COLO829 (cell line): ENCODE measurements around the gene ATG4C.

Experiments used
- DNase-seq: peaks from one replicate; pipeline ENCODE4 v3.0.0; 2012; ENCODE audit warnings: low spot score

The ATG4C gene

GRCh38 chr1:62840555-62840954 lies 56.6 kb downstream of the ATG4C start:
- DNase-seq, result no peak

- DNase-seq, result peak; percentile 65
Measured at GRCh38 chr1:62841587-62842169, 57.7 kb downstream of the ATG4C start.

GRCh38 chr1:62844030-62844429 lies 60.1 kb downstream of the ATG4C start:
- DNase-seq, result no peak

GRCh38 chr1:62849031-62849430 lies 65.1 kb downstream of the ATG4C start:
- DNase-seq, result no peak

GRCh38 chr1:62852253-62852652 lies 68.3 kb downstream of the ATG4C start:
- no peak for DNase-seq

GRCh38 chr1:62856960-62857359 lies 73.0 kb downstream of the ATG4C start:
- DNase-seq, result no peak

GRCh38 chr1:62869217-62869754 lies 85.4 kb downstream of the ATG4C start:
- no peak for DNase-seq

GRCh38 chr1:62870148-62870547 lies 86.2 kb downstream of the ATG4C start:
- no peak for DNase-seq

GRCh38 chr1:62875676-62876075 lies 91.7 kb downstream of the ATG4C start:
- peak; percentile 93 for DNase-seq

- DNase-seq, result no peak
Measured at GRCh38 chr1:62876535-62876934, 92.6 kb downstream of the ATG4C start.

- no peak for DNase-seq
Measured at GRCh38 chr1:62877579-62877978, 93.6 kb downstream of the ATG4C start.

GRCh38 chr1:62879962-62880361 lies 96.0 kb downstream of the ATG4C start:
- no peak for DNase-seq

- peak; percentile 45 for DNase-seq
Measured at GRCh38 chr1:62882201-62883104, 98.5 kb downstream of the ATG4C start.

GRCh38 chr1:62884156-62884740 lies 100.3 kb downstream of the ATG4C start:
- DNase-seq, result no peak

GRCh38 chr1:62887799-62888507 lies 104.0 kb downstream of the ATG4C start:
- no peak for DNase-seq

GRCh38 chr1:62891956-62892562 lies 108.1 kb downstream of the ATG4C start:
- peak; percentile 27 for DNase-seq

GRCh38 chr1:62897788-62898187 lies 113.9 kb downstream of the ATG4C start:
- no peak for DNase-seq

GRCh38 chr1:62900566-62900965 lies 116.6 kb downstream of the ATG4C start:
- no peak for DNase-seq

GRCh38 chr1:62901650-62902049 lies 117.7 kb downstream of the ATG4C start:
- DNase-seq, result no peak

- DNase-seq, result no peak
Measured at GRCh38 chr1:62903522-62903921, 119.6 kb downstream of the ATG4C start.

GRCh38 chr1:62903982-62904855 lies 120.3 kb downstream of the ATG4C start:
- no peak for DNase-seq
